ENCODE data around the gene PLEK. TPM values are rescaled to one million over a fixed set of nuclear protein-coding genes. Genes with fewer than 3 reads are reported as not detected.

The PLEK gene
- total and polyA plus RNA-seq, 4 donors = 2.6 to 40.6 (median 4.6) TPM

DNA sequence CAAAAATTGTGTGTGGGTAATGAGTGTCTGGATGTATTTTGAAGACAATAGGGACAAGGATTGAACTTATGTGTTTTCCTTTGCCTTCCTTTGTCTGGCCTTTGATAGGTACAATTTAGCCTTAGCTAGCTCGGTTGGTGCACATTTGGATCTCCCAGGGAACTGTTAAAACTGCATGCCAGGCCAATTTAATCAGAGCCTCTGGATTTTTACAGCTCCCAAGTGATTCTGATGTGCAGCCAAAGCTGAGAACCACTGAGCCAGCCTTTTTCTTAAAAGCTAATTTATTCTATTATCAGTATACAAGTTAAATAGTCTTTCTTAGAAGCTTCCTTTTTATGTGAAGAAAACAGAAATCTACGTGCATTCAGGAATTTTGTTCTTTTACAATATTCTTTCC is 25.0 kb downstream of the PLEK start:
- Histone ChIP-seq H3K9ac (ENCODE audit: low read depth in 1 of 2, low read length in 2 of 2) (no peak overlapping the region), H3K4me3 (ENCODE audit: low read depth in 1 of 3, low read length in 3 of 3) (no peak overlapping the region), H3K36me3 (ENCODE audit: control insufficient read depth in 4 of 4, insufficient read depth in 3 of 4, low read depth in 1 of 4, low read length in 3 of 4) (no peaks in the 10 kb centered on the region), H3K4me1 (ENCODE audit: control insufficient read depth in 4 of 4, insufficient read depth in 4 of 4, low read length in 3 of 4) (no peaks in the 10 kb centered on the region), H3K9me3 (ENCODE audit: control insufficient read depth in 4 of 4, low read length in 3 of 4) (no peaks in the 10 kb centered on the region), H3K27ac (ENCODE audit: low read depth in 1 of 2, low read length in 2 of 2) (no peak overlapping the region), H3K27me3 (ENCODE audit: control insufficient read depth in 4 of 4, insufficient read depth in 4 of 4, low read length in 3 of 4) (no peaks in the 10 kb centered on the region)
- 82% methylated on average over 2 of the region's 2 CpGs for WGBS
- DNase-seq (ENCODE audit: low spot score) = no peak
- TF ChIP-seq RXRA (IDR thresholded peaks at IDR 0.05) (no peak), HNF4G (IDR thresholded peaks at IDR 0.05) (no peak)

- DNase-seq (ENCODE audit: low spot score) = no peak
- Histone ChIP-seq H3K4me3 (ENCODE audit: low read depth in 1 of 3, low read length in 3 of 3) (no peak overlapping the region), H3K9me3 (ENCODE audit: control insufficient read depth in 4 of 4, low read length in 3 of 4) (no peaks in the 10 kb centered on the region), H3K9ac (ENCODE audit: low read depth in 1 of 2, low read length in 2 of 2) (no peak overlapping the region), H3K4me1 (ENCODE audit: control insufficient read depth in 4 of 4, insufficient read depth in 4 of 4, low read length in 3 of 4) (no peaks in the 10 kb centered on the region), H3K27ac (ENCODE audit: low read depth in 1 of 2, low read length in 2 of 2) (peak overlapping the region in 1 of 2 donors; percentile 20), H3K36me3 (ENCODE audit: control insufficient read depth in 4 of 4, insufficient read depth in 3 of 4, low read depth in 1 of 4, low read length in 3 of 4) (no peaks in the 10 kb centered on the region), H3K27me3 (ENCODE audit: control insufficient read depth in 4 of 4, insufficient read depth in 4 of 4, low read length in 3 of 4) (no peaks in the 10 kb centered on the region)
- TF ChIP-seq, protein P1, sequence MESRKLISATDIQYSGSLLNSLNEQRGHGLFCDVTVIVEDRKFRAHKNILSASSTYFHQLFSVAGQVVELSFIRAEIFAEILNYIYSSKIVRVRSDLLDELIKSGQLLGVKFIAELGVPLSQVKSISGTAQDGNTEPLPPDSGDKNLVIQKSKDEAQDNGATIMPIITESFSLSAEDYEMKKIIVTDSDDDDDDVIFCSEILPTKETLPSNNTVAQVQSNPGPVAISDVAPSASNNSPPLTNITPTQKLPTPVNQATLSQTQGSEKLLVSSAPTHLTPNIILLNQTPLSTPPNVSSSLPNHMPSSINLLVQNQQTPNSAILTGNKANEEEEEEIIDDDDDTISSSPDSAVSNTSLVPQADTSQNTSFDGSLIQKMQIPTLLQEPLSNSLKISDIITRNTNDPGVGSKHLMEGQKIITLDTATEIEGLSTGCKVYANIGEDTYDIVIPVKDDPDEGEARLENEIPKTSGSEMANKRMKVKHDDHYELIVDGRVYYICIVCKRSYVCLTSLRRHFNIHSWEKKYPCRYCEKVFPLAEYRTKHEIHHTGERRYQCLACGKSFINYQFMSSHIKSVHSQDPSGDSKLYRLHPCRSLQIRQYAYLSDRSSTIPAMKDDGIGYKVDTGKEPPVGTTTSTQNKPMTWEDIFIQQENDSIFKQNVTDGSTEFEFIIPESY (IDR thresholded peaks at IDR 0.05) = no peak
Observed at GRCh38 chr2:68390586-68390985, 25.5 kb downstream of the PLEK start.

DNA sequence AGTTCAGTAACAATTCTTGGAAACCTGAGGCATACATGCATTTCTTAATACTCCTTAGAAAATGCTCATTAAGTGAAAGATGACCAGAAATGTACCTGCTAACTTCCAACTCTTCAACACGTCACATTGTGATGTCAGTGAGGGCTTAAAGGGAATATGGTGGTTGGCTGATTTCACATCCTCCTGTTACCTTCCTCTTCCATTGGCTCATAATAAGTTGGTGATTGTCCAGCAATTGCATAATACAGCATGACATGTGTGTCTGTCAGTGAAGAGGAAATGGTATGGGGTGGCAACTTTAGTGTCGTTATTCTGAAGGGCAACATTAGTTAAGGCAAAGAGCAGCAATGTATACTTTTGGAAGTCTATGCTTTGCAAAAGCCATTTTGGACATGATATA is 26.0 kb downstream of the PLEK start:
- no peak for DNase-seq (ENCODE audit: low spot score)
- Histone ChIP-seq H3K4me3 (ENCODE audit: low read depth in 1 of 3, low read length in 3 of 3) (no peak overlapping the region), H3K27ac (ENCODE audit: low read depth in 1 of 2, low read length in 2 of 2) (no peak overlapping the region), H3K27me3 (ENCODE audit: control insufficient read depth in 4 of 4, insufficient read depth in 4 of 4, low read length in 3 of 4) (no peaks in the 10 kb centered on the region), H3K9me3 (ENCODE audit: control insufficient read depth in 4 of 4, low read length in 3 of 4) (no peaks in the 10 kb centered on the region), H3K36me3 (ENCODE audit: control insufficient read depth in 4 of 4, insufficient read depth in 3 of 4, low read depth in 1 of 4, low read length in 3 of 4) (no peaks in the 10 kb centered on the region), H3K9ac (ENCODE audit: low read depth in 1 of 2, low read length in 2 of 2) (no peak overlapping the region), H3K4me1 (ENCODE audit: control insufficient read depth in 4 of 4, insufficient read depth in 4 of 4, low read length in 3 of 4) (no peaks in the 10 kb centered on the region)
- TF ChIP-seq SP1 (IDR thresholded peaks at IDR 0.05) (no peak), MAX (IDR thresholded peaks at IDR 0.05) (no peak), HNF4G (IDR thresholded peaks at IDR 0.05) (no peak), RAD21 (IDR thresholded peaks at IDR 0.05) (no peak), YY1 (IDR thresholded peaks at IDR 0.05) (no peak), HNF4A (conservative IDR thresholded peaks at IDR 0.05) (no peak), RXRA (IDR thresholded peaks at IDR 0.05) (no peak)
- 78% methylated on average over 2 of the region's 2 CpGs for WGBS

DNA sequence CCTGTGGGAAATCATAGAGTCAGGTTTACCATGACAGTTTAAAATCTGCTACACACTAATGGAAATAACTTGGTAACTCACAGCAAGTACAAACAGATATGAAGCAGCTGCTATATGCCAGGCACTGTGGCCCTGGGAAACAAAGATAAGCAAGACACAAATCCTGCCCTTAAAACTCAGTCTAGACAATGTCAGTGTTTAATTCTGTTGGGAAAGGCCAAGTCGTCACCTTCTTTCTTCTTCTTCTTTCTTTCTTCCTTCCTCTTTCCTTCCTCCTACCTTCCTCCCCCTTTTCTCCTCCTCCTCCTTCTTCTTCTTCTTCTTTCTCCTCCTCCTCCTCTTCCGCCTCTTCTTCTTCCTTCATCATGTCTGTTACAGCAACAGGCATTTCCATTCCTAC is 26.8 kb downstream of the PLEK start:
- WGBS = 84% methylated on average over 2 of the region's 2 CpGs
- H3K9me3 ChIP-seq (ENCODE audit: control insufficient read depth in 4 of 4, low read length in 3 of 4) = no peaks in the 10 kb centered on the region
- TF ChIP-seq GABPA (IDR thresholded peaks at IDR 0.05 in 1 of 2, conservative IDR thresholded peaks at IDR 0.05 in 1 of 2) (no peak), ATF3 (IDR thresholded peaks at IDR 0.05) (no peak), EGR1 (IDR thresholded peaks at IDR 0.05; ENCODE audit: low read depth in 2 of 2) (no peak), CTCF (IDR thresholded peaks at IDR 0.05; ENCODE audit: low read depth, low read length, missing input control) (no peak), HNF4G (IDR thresholded peaks at IDR 0.05) (no peak), SP1 (IDR thresholded peaks at IDR 0.05) (no peak), RXRA (IDR thresholded peaks at IDR 0.05) (no peak), FOXA1 (IDR thresholded peaks at IDR 0.05) (no peak)
- no peak overlapping the region for H3K27ac ChIP-seq (ENCODE audit: low read depth in 1 of 2, low read length in 2 of 2)
- no peak overlapping the region for H3K9ac ChIP-seq (ENCODE audit: low read depth in 1 of 2, low read length in 2 of 2)
- no peaks in the 10 kb centered on the region for H3K4me1 ChIP-seq (ENCODE audit: control insufficient read depth in 4 of 4, insufficient read depth in 4 of 4, low read length in 3 of 4)
- H3K27me3 ChIP-seq (ENCODE audit: control insufficient read depth in 4 of 4, insufficient read depth in 4 of 4, low read length in 3 of 4) = no peaks in the 10 kb centered on the region
- no peak for DNase-seq (ENCODE audit: low spot score)
- no peak overlapping the region for H3K4me3 ChIP-seq (ENCODE audit: low read depth in 1 of 3, low read length in 3 of 3)
- H3K36me3 ChIP-seq (ENCODE audit: control insufficient read depth in 4 of 4, insufficient read depth in 3 of 4, low read depth in 1 of 4, low read length in 3 of 4) = no peaks in the 10 kb centered on the region
